ENCODE measurements around the gene EXOG.

GRCh38 chr3:38565339-38566214 is 69.4 kb downstream of the EXOG start:
- TF ChIP-seq POLR2A (IDR thresholded peaks at IDR 0.05), result no peak
- TF ChIP-seq CTCF (IDR thresholded peaks at IDR 0.05), result no peak

Data from adrenal gland (tissue), 5 donors.